ENCODE measurements around the gene PCSK4.

- TF ChIP-seq RAD21 (IDR thresholded peaks at IDR 0.05; ENCODE audit: low read depth), result no peak
- TF ChIP-seq REST (IDR thresholded peaks at IDR 0.05; ENCODE audit: low read depth), result no peak
Measured at GRCh38 chr19:1449467-1450442, 40.4 kb downstream of the PCSK4 start, which contains the start of gene APC2.
